T-cell (primary cell): Measurements from ENCODE around the gene ZFAND3. TPM values are rescaled to one million over a fixed set of nuclear protein-coding genes. Genes with fewer than 3 reads are reported as not detected.

ENCODE experiments used
- ATAC-seq, 4 experiments: fragments of 200-7000 bp in 3 of 4; fragments of 150-1000 bp in 1 of 4; cut with Tn5 transposase; replicated peaks in 1 of 4; 1 replicate in 3 of 4; 2 replicates in 1 of 4; pipeline ENCODE4 v1.10.0; 2021; ENCODE audit warnings: moderate library complexity in 3 of 4, mild to moderate bottlenecking in 2 of 4, moderate number of reproducible peaks in 1 of 4
- CTCF ChIA-PET, 2 donors: fragments of 300-600 bp; sonication (Branson Sonifier 250); formaldehyde crosslinking; loops; one replicate each; lab custom pipeline; 2022; ENCODE audit warnings: antibody characterized with exemption in 2 of 2; lab: Charles Lee
- POLR2A ChIA-PET, 2 donors: fragments of 300-600 bp; sonication (Branson Sonifier 250); formaldehyde crosslinking; loops; one replicate each; lab custom pipeline; 2022; ENCODE audit warnings: antibody characterized with exemption in 2 of 2; lab: Charles Lee
- DNase-seq, 35 experiments: peaks; one replicate each; pipeline versions ENCODE4 v3.0.0 to v3.0.0-alpha.2; 2013 to 2023
- H3K27ac ChIP-seq: one replicate; pipeline ENCODE4 v1.5.1; 2013; ENCODE audit warnings: low read length
- H3K27me3 ChIP-seq, 2 experiments: replicated peaks in 1 of 2; 1 replicate in 1 of 2; 2 replicates in 1 of 2; pipeline versions ENCODE4 v1.6.1 to v1.7.0; 2013; ENCODE audit warnings: low read length in 1 of 2, mixed read lengths in 1 of 2; ENCODE audit not compliant: control insufficient read depth in 2 of 2, insufficient read depth in 2 of 2; ENCODE audit errors: extremely low read depth in 1 of 2
- H3K36me3 ChIP-seq, 2 donors: 1 replicate in 1 of 2; 2 replicates in 1 of 2; pipeline versions ENCODE4 v1.6.1 to v1.7.0; 2013; ENCODE audit warnings: low read length in 1 of 2; ENCODE audit not compliant: control insufficient read depth in 2 of 2, insufficient read depth in 1 of 2; ENCODE audit errors: extremely low read depth in 1 of 2
- H3K4me1 ChIP-seq, 2 experiments: 1 replicate in 1 of 2; 2 replicates in 1 of 2; pipeline versions ENCODE4 v1.6.1 to v1.7.0; 2013; ENCODE audit warnings: low read length in 2 of 2, mixed read lengths in 1 of 2; ENCODE audit not compliant: insufficient read depth in 2 of 2, control insufficient read depth in 1 of 2; ENCODE audit errors: extremely low read depth in 1 of 2
- H3K4me3 ChIP-seq, 2 donors: 1 replicate in 1 of 2; 2 replicates in 1 of 2; pipeline versions ENCODE4 v1.5.1 to v1.7.0; 2013; ENCODE audit warnings: mild to moderate bottlenecking in 2 of 2, low read length in 1 of 2, moderate library complexity in 1 of 2; ENCODE audit not compliant: control insufficient read depth in 1 of 2; ENCODE audit errors: extremely low read depth in 1 of 2
- H3K9me3 ChIP-seq: 2 replicates; pipeline ENCODE4 v1.7.0; 2013
- H3K27ac Mint-ChIP-seq, 2 donors: one replicate each; pipeline ENCODE4 v1.8.0; 2020 to 2021; ENCODE audit warnings: mild to moderate bottlenecking in 2 of 2, mixed read lengths in 2 of 2
- H3K27me3 Mint-ChIP-seq, 2 donors: one replicate each; pipeline ENCODE4 v1.8.0; 2021 to 2022; ENCODE audit warnings: mixed read lengths in 2 of 2
- H3K36me3 Mint-ChIP-seq: one replicate; pipeline ENCODE4 v1.8.0; 2021; ENCODE audit warnings: mixed read lengths
- H3K4me1 Mint-ChIP-seq, 3 donors: one replicate each; pipeline ENCODE4 v1.8.0; 2020 to 2022; ENCODE audit warnings: mixed read lengths in 3 of 3, mild to moderate bottlenecking in 1 of 3
- H3K4me3 Mint-ChIP-seq, 3 donors: one replicate each; pipeline ENCODE4 v1.8.0; 2020 to 2022; ENCODE audit warnings: mild to moderate bottlenecking in 3 of 3, mixed read lengths in 3 of 3, moderate library complexity in 3 of 3
- H3K9me3 Mint-ChIP-seq, 3 donors: one replicate each; pipeline ENCODE4 v1.8.0; 2020 to 2022; ENCODE audit warnings: mixed read lengths in 3 of 3
- WGBS: methylation state at CpG from one replicate; pipeline ENCODE4 v1.1.5; 2013; ENCODE audit warnings: missing lambda C conversion rate; ENCODE audit not compliant: insufficient coverage; 5-methylcytosine and 5-hydroxymethylcytosine counted together
- total RNA-seq, 35 experiments: library from RNA in 6 of 35; stranded (reverse) in 6 of 35; fragments of 120-200 nt in 1 of 35; gene quantifications; one replicate each; pipeline versions ENCODE4 v1.2.1 to v1.2.4 and lab custom pipeline; 2013 to 2026

The ZFAND3 gene
- 10 to 100 TPM; 35.6 to 59.3 (median 36.4) TPM for total RNA-seq
- total RNA-seq (2013): 26.9 TPM
- total RNA-seq (lab: John Stamatoyannopoulos, UW): 21.1 to 44.0 (median 34.7) reads per million in 29 experiments

GRCh38 chr6:37819177-37819801 is at the start of gene ZFAND3:
Gene ZFAND3, plus strand, starts transcription at chr6:37819727. Its CDS starts 219 bp downstream, at chr6:37819946.
- H3K4me1 Mint-ChIP-seq: peaks cover 58 to 62% (median 59%) of the 10 kb centered on the region in 3 donors
- under 1% methylated on average over 55 of the region's 64 CpGs for WGBS
- Histone ChIP-seq H3K4me1 (peaks cover 18 to 30% of the 10 kb centered on the region in 2 experiments), H3K27me3 (no peaks in the 10 kb centered on the region), H3K27ac (peak within 1 kb of the TSS; percentile 97), H3K36me3 (no peaks in the 10 kb centered on the region), H3K9me3 (no peaks in the 10 kb centered on the region), H3K4me3 (peak within 1 kb of the TSS; percentile 87 to 98)
- DNase-seq (peak in 34 of 35 experiments; percentile 78 to 97 (median 87)), ATAC-seq (peak; percentile 83 to 85 (median 84))
- peak within 1 kb of the TSS; percentile 94 to 99 (median 98) for H3K4me3 Mint-ChIP-seq
- no peaks in the 10 kb centered on the region for H3K27me3 Mint-ChIP-seq
- POLR2A ChIA-PET: interaction anchor here (0.6 to 2.1 kb wide), 6 partner anchors 8 to 1522 kb away, joined by 3 to 10 read pairs (median 4); no protein-coding TSS in a partner anchor
- no peaks in the 10 kb centered on the region for H3K36me3 Mint-ChIP-seq
- no peaks in the 10 kb centered on the region for H3K9me3 Mint-ChIP-seq
- CTCF ChIA-PET: interaction anchor here in 1 of 2 donors (0.6 to 1.1 kb wide), 3 partner anchors 8 to 281 kb away, joined by 3 read pairs; no protein-coding TSS in a partner anchor
- H3K27ac Mint-ChIP-seq: peak within 1 kb of the TSS; percentile 99

GRCh38 chr6:37774028-37774680 is 45.4 kb upstream of the ZFAND3 start:
- Mint-ChIP-seq H3K4me1 (no peaks in the 10 kb centered on the region), H3K27ac (no peak overlapping the region), H3K4me3 (no peak overlapping the region), H3K36me3 (no peaks in the 10 kb centered on the region), H3K27me3 (peaks cover 14 to 15% of the 10 kb centered on the region in 2 donors), H3K9me3 (peaks cover 2 to 7% (median 5%) of the 10 kb centered on the region in 3 donors)
- ChIA-PET CTCF (no interaction called here), POLR2A (no interaction called here)
- no peaks in the 10 kb centered on the region for H3K4me1 ChIP-seq
- no peak for ATAC-seq
- H3K27ac ChIP-seq: no peak overlapping the region
- H3K4me3 ChIP-seq: no peak overlapping the region
- H3K9me3 ChIP-seq: no peaks in the 10 kb centered on the region
- peaks cover 0 to 28% of the 10 kb centered on the region in 2 experiments for H3K27me3 ChIP-seq
- H3K36me3 ChIP-seq: no peaks in the 10 kb centered on the region
- DNase-seq: no peak
- 100% methylated on average over 2 of the region's 3 CpGs for WGBS

- Histone ChIP-seq H3K4me3 (no peak overlapping the region), H3K27me3 (peaks cover 0 to 27% of the 10 kb centered on the region in 2 experiments), H3K36me3 (no peaks in the 10 kb centered on the region), H3K27ac (no peak overlapping the region), H3K4me1 (no peaks in the 10 kb centered on the region), H3K9me3 (no peaks in the 10 kb centered on the region)
- ChIA-PET POLR2A (no interaction called here), CTCF (no interaction called here)
- H3K27me3 Mint-ChIP-seq: peaks cover 11 to 14% of the 10 kb centered on the region in 2 donors
- no peaks in the 10 kb centered on the region for H3K4me1 Mint-ChIP-seq
- no peak overlapping the region for H3K27ac Mint-ChIP-seq
- no peak for ATAC-seq
- H3K36me3 Mint-ChIP-seq: no peaks in the 10 kb centered on the region
- H3K4me3 Mint-ChIP-seq: no peak overlapping the region
- peaks cover 2 to 7% (median 5%) of the 10 kb centered on the region in 3 donors for H3K9me3 Mint-ChIP-seq
- 82% methylated on average over 8 of the region's 9 CpGs for WGBS
- DNase-seq: no peak
Measured at GRCh38 chr6:37776566-37776965, 43.0 kb upstream of the ZFAND3 start.

- Histone ChIP-seq H3K27ac (no peak overlapping the region), H3K36me3 (no peaks in the 10 kb centered on the region), H3K4me1 (no peaks in the 10 kb centered on the region), H3K9me3 (no peaks in the 10 kb centered on the region), H3K4me3 (no peak overlapping the region), H3K27me3 (peaks cover 0 to 29% of the 10 kb centered on the region in 2 experiments)
- Mint-ChIP-seq H3K4me3 (no peak overlapping the region), H3K9me3 (peaks cover 2 to 7% (median 5%) of the 10 kb centered on the region in 3 donors), H3K4me1 (no peaks in the 10 kb centered on the region), H3K27me3 (peaks cover 14 to 18% of the 10 kb centered on the region in 2 donors), H3K36me3 (no peaks in the 10 kb centered on the region), H3K27ac (no peak overlapping the region)
- POLR2A ChIA-PET: no interaction called here
- ATAC-seq: no peak
- 63% methylated on average over 6 of the region's 10 CpGs for WGBS
- no peak for DNase-seq
- CTCF ChIA-PET: no interaction called here
Measured at GRCh38 chr6:37777272-37777834, 42.2 kb upstream of the ZFAND3 start.

GRCh38 chr6:37779111-37779800 is 40.3 kb upstream of the ZFAND3 start:
- H3K27ac ChIP-seq: no peak overlapping the region
- ChIA-PET CTCF (no interaction called here), POLR2A (no interaction called here)
- Mint-ChIP-seq H3K27me3 (peaks cover 20 to 26% of the 10 kb centered on the region in 2 donors), H3K4me1 (peaks cover 14 to 18% (median 15%) of the 10 kb centered on the region in 3 donors), H3K27ac (no peak overlapping the region), H3K36me3 (no peaks in the 10 kb centered on the region), H3K4me3 (no peak overlapping the region), H3K9me3 (peaks cover 0 to under 1% (median 0%) of the 10 kb centered on the region in 3 donors)
- H3K4me1 ChIP-seq: peaks cover 0 to 15% of the 10 kb centered on the region in 2 experiments
- ATAC-seq (no peak), DNase-seq (no peak)
- H3K9me3 ChIP-seq: no peaks in the 10 kb centered on the region
- no peak overlapping the region for H3K4me3 ChIP-seq
- WGBS: 97% methylated on average over 2 of the region's 4 CpGs
- H3K36me3 ChIP-seq: no peaks in the 10 kb centered on the region
- H3K27me3 ChIP-seq: peaks cover 0 to 43% of the 10 kb centered on the region in 2 experiments
